ENCODE results near the gene STH.

GRCh38 chr17:45968732-45969131 is 30.3 kb upstream of the STH start:
- no peak for TF ChIP-seq NFE2L2 (conservative IDR thresholded peaks at IDR 0.05; ENCODE audit: low read length)
- no peak for TF ChIP-seq CHD4 (IDR thresholded peaks at IDR 0.05; ENCODE audit: borderline replicate concordance)
- TF ChIP-seq CTCF (IDR thresholded peaks at IDR 0.05) = no peak
- no peak for TF ChIP-seq RAD21 (conservative IDR thresholded peaks at IDR 0.05 in 1 of 2, IDR thresholded peaks at IDR 0.05 in 1 of 2)
- TF ChIP-seq PBX3 (IDR thresholded peaks at IDR 0.05) = no peak
- TF ChIP-seq POLR2A (IDR thresholded peaks at IDR 0.05; ENCODE audit: low read length) = no peak
- TF ChIP-seq ZSCAN20 (CRISPR knock-in tag; IDR thresholded peaks at IDR 0.05) = no peak
- TF ChIP-seq SMC3 (IDR thresholded peaks at IDR 0.05) = no peak
- TF ChIP-seq FOSB (CRISPR knock-in tag; IDR thresholded peaks at IDR 0.05) = no peak
- TF ChIP-seq CHD2 (IDR thresholded peaks at IDR 0.05; ENCODE audit: low read length, partially characterized antibody) = no peak

Data from A549 (cell line).